AG04450 (cell line): Measurements from ENCODE around the gene KRT77. TPM values are rescaled to one million over a fixed set of nuclear protein-coding genes. Genes with fewer than 3 reads are reported as not detected.

Source experiments
- CTCF ChIA-PET: fragments of 300-600, 350-600 bp; formaldehyde crosslinking; extraction: SDS; loops from one replicate; lab custom pipeline; 2022; ENCODE audit warnings: antibody characterized with exemption, inconsistent platforms; lab: Charles Lee
- POLR2A ChIA-PET: fragments of 350-600 bp; formaldehyde crosslinking; extraction: SDS; loops from one replicate; lab custom pipeline; 2021; ENCODE audit warnings: antibody characterized with exemption, inconsistent platforms; lab: Yijun Ruan, JAX
- DNase-seq: peaks from one replicate; pipeline ENCODE4 v3.0.0-alpha.2; 2011; ENCODE audit warnings: low read depth, low spot score
- H3K27ac ChIP-seq: one replicate; pipeline ENCODE4 v1.5.1; 2012; ENCODE audit warnings: low read depth, low read length, control low read depth
- H3K27me3 ChIP-seq: one replicate; pipeline ENCODE4 v1.6.0; 2012; ENCODE audit warnings: low read length; ENCODE audit not compliant: control insufficient read depth, insufficient read depth
- H3K4me3 ChIP-seq: 2 replicates; pipeline ENCODE4 v1.5.1; 2011; ENCODE audit warnings: mild to moderate bottlenecking, low read depth, low read length, control low read depth
- H3K9me3 ChIP-seq: 2 replicates; pipeline ENCODE4 v1.5.1; 2012; ENCODE audit warnings: low read length; ENCODE audit not compliant: control insufficient read depth, insufficient read depth
- CTCF ChIP-seq: IDR thresholded peaks from 2 replicates; pipeline ENCODE4 v1.5.1; 2011; ENCODE audit warnings: low read depth, low read length, control low read depth, inconsistent platforms
- polyA plus RNA-seq: library from polyadenylated mRNA; depleted of rRNA; stranded (reverse); fragments of >200 nt; gene quantifications from 2 replicates; pipeline ENCODE4 v1.2.3, GENCODE V29; 2011

KRT77 gene
- polyA plus RNA-seq, 1 experiment, result not detected

GRCh38 chr12:52726451-52726850 lies 23.1 kb upstream of the KRT77 start:
- CTCF ChIA-PET, result no interaction called here

GRCh38 chr12:52724384-52724783 lies 21.1 kb upstream of the KRT77 start:
- peaks cover 7% of the 10 kb centered on the region for H3K27me3 ChIP-seq
- ChIA-PET CTCF (no interaction called here), POLR2A (no interaction called here)
- H3K27ac ChIP-seq, result no peak overlapping the region
- no peaks in the 10 kb centered on the region for H3K9me3 ChIP-seq
- H3K4me3 ChIP-seq, result no peak overlapping the region
- no peak for DNase-seq
- TF ChIP-seq CTCF, result no peak

More at GRCh38 chr12:52726451-52726850, 23.1 kb upstream of the KRT77 start:
- no peak overlapping the region for H3K4me3 ChIP-seq
- H3K9me3 ChIP-seq, result no peaks in the 10 kb centered on the region
- no peak for DNase-seq
- peaks cover 11% of the 10 kb centered on the region for H3K27me3 ChIP-seq
- POLR2A ChIA-PET, result no interaction called here
- TF ChIP-seq CTCF, result no peak
- H3K27ac ChIP-seq, result no peak overlapping the region

GRCh38 chr12:52722680-52723079 lies 19.4 kb upstream of the KRT77 start:
- Histone ChIP-seq H3K27ac (no peak overlapping the region), H3K4me3 (no peak overlapping the region), H3K9me3 (no peaks in the 10 kb centered on the region), H3K27me3 (peaks cover 6% of the 10 kb centered on the region)
- no peak for TF ChIP-seq CTCF
- ChIA-PET POLR2A (no interaction called here), CTCF (no interaction called here)
- no peak for DNase-seq

GRCh38 chr12:52721838-52722470 lies 18.6 kb upstream of the KRT77 start:
- H3K27ac ChIP-seq, result no peak overlapping the region
- no peak for DNase-seq
- ChIA-PET POLR2A (no interaction called here), CTCF (interaction anchor here (0.6 kb wide), 1 partner anchor 353 kb away, joined by 5 read pairs; no protein-coding TSS in a partner anchor)
- no peak overlapping the region for H3K4me3 ChIP-seq
- H3K27me3 ChIP-seq, result peaks cover 4% of the 10 kb centered on the region
- H3K9me3 ChIP-seq, result no peaks in the 10 kb centered on the region
- TF ChIP-seq CTCF, result no peak

- TF ChIP-seq CTCF, result no peak
- CTCF ChIA-PET, result no interaction called here
- Histone ChIP-seq H3K27ac (no peak overlapping the region), H3K27me3 (peaks cover 17% of the 10 kb centered on the region), H3K4me3 (no peak overlapping the region), H3K9me3 (no peaks in the 10 kb centered on the region)
- POLR2A ChIA-PET, result no interaction called here
- DNase-seq, result no peak
Observed at GRCh38 chr12:52720365-52720886, 17.1 kb upstream of the KRT77 start.
